ENCODE measurements around the gene CLEC2D. TPM values are rescaled to one million over a fixed set of nuclear protein-coding genes. Genes with fewer than 3 reads are reported as not detected.

Gene CLEC2D
- total RNA-seq: 3.9 and 4.5 TPM in 2 replicates

- DNase-seq (ENCODE audit: low read depth): no peak
- TF ChIP-seq, protein P1, sequence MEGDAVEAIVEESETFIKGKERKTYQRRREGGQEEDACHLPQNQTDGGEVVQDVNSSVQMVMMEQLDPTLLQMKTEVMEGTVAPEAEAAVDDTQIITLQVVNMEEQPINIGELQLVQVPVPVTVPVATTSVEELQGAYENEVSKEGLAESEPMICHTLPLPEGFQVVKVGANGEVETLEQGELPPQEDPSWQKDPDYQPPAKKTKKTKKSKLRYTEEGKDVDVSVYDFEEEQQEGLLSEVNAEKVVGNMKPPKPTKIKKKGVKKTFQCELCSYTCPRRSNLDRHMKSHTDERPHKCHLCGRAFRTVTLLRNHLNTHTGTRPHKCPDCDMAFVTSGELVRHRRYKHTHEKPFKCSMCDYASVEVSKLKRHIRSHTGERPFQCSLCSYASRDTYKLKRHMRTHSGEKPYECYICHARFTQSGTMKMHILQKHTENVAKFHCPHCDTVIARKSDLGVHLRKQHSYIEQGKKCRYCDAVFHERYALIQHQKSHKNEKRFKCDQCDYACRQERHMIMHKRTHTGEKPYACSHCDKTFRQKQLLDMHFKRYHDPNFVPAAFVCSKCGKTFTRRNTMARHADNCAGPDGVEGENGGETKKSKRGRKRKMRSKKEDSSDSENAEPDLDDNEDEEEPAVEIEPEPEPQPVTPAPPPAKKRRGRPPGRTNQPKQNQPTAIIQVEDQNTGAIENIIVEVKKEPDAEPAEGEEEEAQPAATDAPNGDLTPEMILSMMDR (IDR thresholded peaks at IDR 0.05; ENCODE audit: insufficient read depth, low read depth, low read length): no peak
- no peak within 1 kb of the TSS for H3K4me3 ChIP-seq (ENCODE audit: low read depth, low read length)
These were observed at the start of gene CLEC2D for GRCh38 chr12:9669534-9669933. Gene CLEC2D, plus strand, starts transcription at chr12:9669713. Its CDS starts 22 bp downstream, at chr12:9669735.

- DNase-seq (ENCODE audit: low read depth): no peak
- TF ChIP-seq, protein P1 (IDR thresholded peaks at IDR 0.05; ENCODE audit: insufficient read depth, low read depth, low read length): no peak
- H3K4me3 ChIP-seq (ENCODE audit: low read depth, low read length): no peak overlapping the region
These were observed 44.5 kb upstream of the CLEC2D start for GRCh38 chr12:9625019-9625418.

DNA sequence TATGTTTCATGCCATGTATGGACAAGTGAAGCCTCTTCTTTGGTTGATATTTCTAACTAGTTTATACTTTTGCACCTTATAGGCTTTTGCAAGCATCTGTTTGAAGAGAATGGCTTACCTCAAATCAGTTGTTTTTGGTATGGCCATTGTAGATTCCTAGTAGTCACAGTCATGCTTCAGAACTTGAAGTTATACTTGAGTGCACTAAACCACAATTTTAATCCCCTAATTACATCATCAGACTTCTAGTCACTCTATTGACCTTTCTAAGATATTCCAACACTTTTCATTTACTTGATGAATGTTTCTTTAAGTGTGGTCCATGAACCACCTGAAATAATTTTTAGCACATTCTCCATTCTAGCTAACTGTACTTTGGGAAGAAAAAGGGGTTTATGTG, 43.2 kb upstream of the CLEC2D start:
- TF ChIP-seq, protein P1 (IDR thresholded peaks at IDR 0.05; ENCODE audit: insufficient read depth, low read depth, low read length): no peak
- H3K4me3 ChIP-seq (ENCODE audit: low read depth, low read length): no peak overlapping the region
- no peak for DNase-seq (ENCODE audit: low read depth)

DNA sequence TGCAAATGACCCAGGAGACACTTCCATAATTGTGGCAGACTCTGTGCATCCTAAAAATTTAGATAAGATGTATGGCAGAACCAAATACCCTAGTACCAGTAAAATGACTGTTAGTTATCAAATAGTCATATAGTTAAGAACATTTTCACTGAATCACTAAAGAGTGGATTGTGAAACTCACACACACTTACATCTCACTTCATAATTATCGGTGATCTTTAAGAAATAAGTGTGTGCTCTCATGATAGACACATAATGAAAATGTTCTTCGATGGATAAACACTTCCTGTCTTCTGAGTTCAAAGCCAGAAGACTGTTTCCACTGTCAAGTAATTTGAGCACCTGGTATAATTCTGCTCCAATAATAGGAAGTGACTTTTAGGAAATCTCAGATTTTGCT, 42.7 kb upstream of the CLEC2D start:
- DNase-seq (ENCODE audit: low read depth): no peak
- TF ChIP-seq, protein P1 (IDR thresholded peaks at IDR 0.05; ENCODE audit: insufficient read depth, low read depth, low read length): no peak
- H3K4me3 ChIP-seq (ENCODE audit: low read depth, low read length): no peak overlapping the region

GRCh38 chr12:9632766-9633165, 36.7 kb upstream of the CLEC2D start:
- no peak overlapping the region for H3K4me3 ChIP-seq (ENCODE audit: low read depth, low read length)
- no peak for DNase-seq (ENCODE audit: low read depth)
- TF ChIP-seq, protein P1 (IDR thresholded peaks at IDR 0.05; ENCODE audit: insufficient read depth, low read depth, low read length): no peak

DNA sequence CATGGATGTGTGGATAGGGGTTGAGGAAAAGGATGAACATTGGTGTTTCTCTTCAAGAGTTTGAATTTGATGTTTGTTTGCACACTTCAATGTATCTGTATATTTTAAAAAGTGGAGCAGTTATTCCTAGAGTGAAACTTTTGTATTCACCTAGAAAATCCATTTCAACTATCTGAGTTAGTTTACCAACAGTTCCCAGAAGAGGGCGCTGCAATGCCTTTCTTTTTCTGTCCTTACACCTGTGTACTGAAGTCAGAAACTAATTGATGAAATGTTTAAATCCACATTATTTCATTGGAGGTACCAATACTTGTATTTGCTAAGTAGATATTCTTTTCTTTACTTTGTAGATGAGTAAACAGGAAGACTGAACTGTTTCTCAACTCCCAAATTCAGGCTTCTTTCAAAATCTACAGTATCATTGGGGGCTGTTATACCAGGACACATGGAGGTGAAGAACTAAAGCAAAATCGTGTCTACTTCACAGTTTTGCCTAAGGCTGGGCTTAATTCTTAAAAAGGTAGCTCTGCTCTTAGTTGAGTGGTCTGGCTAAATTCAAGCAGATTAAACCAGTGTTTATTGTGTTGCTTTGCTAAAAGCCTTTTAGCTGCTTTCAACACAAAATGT, 35.2 kb upstream of the CLEC2D start:
- no peak overlapping the region for H3K4me3 ChIP-seq (ENCODE audit: low read depth, low read length)
- DNase-seq (ENCODE audit: low read depth): peak; percentile 65
- TF ChIP-seq, protein P1 (IDR thresholded peaks at IDR 0.05; ENCODE audit: insufficient read depth, low read depth, low read length): peak; percentile 73

Measured in fibroblast of villous mesenchyme (primary cell).